Stimulated activated naive CD4-positive, alpha-beta T cell (primary cell): ENCODE results near the gene CFI.
A peak's percentile ranks its signal among the peaks of the same experiment; 100 is the strongest.

ENCODE experiments used
- DNase-seq, 6 experiments: peaks; one replicate each; lab custom pipeline; 2025; lab: John Stamatoyannopoulos, UW

The CFI gene

GRCh38 chr4:109801895-109802319 is at the start of gene CFI:
TSS of gene CFI (minus strand) at chr4:109801999. CDS start at chr4:109801971, 28 bp downstream.
- no peak for DNase-seq

GRCh38 chr4:109850601-109851000 is 48.8 kb upstream of the CFI start:
- DNase-seq: no peak

GRCh38 chr4:109848501-109848900 is 46.7 kb upstream of the CFI start:
- DNase-seq: no peak

GRCh38 chr4:109847896-109848442 is 46.2 kb upstream of the CFI start, which contains the start of gene LRIT3:
TSS of gene LRIT3 (plus strand) at chr4:109848107. CDS start at chr4:109848202, 95 bp downstream.
- no peak for DNase-seq

GRCh38 chr4:109846395-109847098 is 44.7 kb upstream of the CFI start:
- no peak for DNase-seq

- no peak for DNase-seq
Observed at GRCh38 chr4:109836985-109837384, 35.2 kb upstream of the CFI start.

GRCh38 chr4:109833756-109834155 is 32.0 kb upstream of the CFI start:
- no peak for DNase-seq

DNA sequence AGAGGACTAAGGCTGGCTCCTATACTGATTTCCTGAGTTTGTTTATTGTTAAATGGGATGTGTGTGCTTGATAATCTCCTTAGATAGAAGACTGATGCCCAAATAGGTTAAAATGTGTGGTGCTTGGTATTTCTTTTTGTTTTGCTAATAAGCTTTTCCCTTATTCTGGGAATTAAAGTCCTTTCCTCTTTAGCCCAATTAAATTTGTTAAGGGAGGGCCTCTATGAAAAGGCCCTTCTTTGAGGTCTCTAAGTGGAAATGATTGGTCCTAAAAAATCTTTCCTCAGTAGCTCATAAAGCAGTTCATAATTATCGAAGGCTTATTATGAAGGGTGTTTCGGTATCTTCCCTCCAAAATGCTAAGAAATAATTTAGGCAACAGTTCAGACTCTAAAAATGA is 25.9 kb upstream of the CFI start, which contains the start of gene RRH:
Gene RRH, plus strand, starts transcription at position 301 of the 400 bp plus-strand sequence. Its CDS starts 56 bp downstream, at position 357.
- no peak for DNase-seq

GRCh38 chr4:109826719-109827118 is 24.9 kb upstream of the CFI start:
- DNase-seq: peak in 2 of 6 experiments; percentile 17 to 33

DNA sequence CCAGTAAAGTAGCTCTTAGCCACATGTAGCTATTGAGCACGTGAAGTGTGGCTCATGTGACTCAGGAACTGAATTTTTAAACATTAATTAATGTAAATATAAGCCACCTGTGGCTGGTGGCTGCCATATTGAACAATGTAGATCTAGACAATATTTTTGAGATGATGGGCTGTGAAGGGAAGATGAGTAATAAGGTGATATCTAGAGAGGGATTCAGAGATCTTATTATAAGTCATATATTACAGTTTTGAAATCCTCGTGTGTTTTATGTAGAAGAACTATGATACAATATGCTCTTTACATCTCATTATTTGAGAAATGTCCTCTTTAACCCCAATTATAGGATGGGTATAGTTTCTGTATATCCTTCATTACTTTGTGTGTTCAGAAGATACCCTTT is 19.4 kb upstream of the CFI start:
- DNase-seq: no peak

DNA sequence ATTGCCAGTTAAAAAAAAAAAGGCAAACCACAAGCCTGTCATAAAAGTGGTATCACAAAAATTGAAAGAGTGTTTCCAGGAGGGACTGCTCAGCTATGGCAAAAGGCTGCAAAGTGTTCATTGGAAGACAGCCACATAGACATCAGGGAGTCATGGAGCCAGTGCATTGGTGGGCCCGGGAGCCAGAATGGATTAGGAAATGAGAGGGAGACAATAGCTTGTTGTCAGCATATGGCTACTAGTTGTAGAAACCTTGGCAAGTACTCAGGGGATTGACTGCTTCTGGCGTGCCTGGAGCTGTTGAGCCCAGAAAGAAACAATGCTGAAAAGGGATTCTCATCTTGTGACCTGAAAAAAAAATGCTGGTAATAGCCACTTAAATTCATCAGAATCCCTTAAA is 18.8 kb upstream of the CFI start:
- DNase-seq: no peak

DNA sequence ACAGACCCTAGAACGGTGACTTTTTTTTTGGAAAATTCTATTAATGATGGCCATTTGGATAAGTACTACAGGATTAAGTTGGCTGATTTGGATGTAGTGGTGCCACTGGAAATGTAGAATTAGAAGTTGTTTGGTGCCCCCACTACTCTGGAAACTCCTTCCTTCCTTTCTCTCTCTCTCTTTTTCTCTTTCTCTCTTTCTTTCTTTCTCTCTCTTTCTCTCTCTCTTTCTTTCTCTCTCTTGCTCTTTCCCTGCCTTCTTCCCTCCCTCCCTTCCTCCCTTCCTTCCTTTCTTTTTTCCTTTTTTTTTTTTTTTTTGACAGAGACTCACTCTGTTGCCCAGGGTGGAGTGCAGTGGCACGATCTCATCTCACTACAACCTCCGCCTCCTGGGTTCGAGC is 16.5 kb upstream of the CFI start:
- DNase-seq: no peak

DNA sequence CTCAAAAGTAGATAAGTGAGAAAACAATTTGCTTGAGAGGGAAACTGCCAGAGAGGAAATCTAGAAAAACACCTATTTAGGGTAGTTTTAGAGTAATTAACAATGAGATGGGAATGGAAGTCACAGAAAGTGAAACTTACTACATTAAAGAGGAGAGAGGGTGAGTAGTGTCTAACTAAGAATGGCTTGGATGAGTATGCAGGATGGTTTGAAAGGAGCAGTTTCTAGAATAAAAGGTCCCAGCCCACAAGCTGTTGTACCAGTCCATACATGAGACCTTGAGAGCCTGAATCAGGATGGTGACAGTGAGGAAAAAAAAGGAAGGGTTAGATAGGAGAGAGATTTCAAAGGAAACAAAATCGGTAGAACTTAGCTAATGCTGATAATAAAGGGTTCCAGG is 15.1 kb upstream of the CFI start:
- DNase-seq: no peak

- peak; percentile 10 to 59 (median 30) for DNase-seq
Observed at GRCh38 chr4:109816082-109816442, 14.3 kb upstream of the CFI start.

GRCh38 chr4:109815151-109816081 is 13.6 kb upstream of the CFI start, which contains the start of gene GAR1:
TSS of gene GAR1 (plus strand) at chr4:109815762. CDS start at chr4:109816165, 403 bp downstream.
- DNase-seq: peak; percentile 75 to 86 (median 82)

- DNase-seq: no peak
Observed at GRCh38 chr4:109811707-109812106, 9.9 kb upstream of the CFI start.

DNA sequence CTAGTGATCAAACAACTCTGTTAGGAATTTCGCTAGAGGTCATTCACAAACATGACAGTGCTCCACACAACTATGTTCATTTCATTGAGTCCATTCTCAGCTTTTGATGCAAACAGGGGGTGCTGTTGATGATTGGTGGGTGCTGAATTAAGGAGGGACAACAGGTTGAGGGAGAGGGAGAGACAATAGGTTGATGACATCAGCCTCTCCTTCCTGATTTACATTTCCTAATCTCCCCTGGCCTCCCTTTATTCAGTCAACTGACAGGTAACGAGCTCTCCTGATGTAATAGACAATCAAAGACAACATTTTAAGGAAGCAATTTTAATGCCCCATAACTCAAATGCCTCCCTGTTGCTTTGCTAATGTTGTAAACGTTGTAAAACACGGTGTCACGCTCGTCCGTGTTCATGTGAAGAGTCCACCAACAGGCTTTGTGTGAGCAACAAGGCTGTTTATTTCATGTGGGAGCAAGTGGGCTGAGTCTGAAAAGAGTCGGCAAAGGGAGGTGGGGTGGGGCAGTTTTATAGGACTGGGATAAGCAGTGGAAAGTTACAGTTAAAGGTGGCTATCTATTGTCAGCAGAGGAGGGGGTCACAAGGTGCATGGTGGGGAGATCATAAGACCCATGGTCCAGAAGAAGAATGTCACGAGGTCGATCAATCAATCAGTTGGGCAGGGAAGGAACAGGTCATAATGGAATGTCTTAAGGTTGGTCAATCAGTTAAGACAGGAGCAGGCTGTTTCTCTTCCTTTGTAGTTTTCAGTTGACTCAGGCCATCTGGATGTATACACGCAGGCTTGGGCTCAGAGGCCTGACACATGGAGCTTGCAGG is 9.0 kb upstream of the CFI start:
- DNase-seq: no peak

GRCh38 chr4:109809655-109810054 is 7.9 kb upstream of the CFI start:
- DNase-seq: no peak

- peak in 2 of 6 experiments; percentile 1 for DNase-seq
Observed at GRCh38 chr4:109803924-109804571, 2.2 kb upstream of the CFI start.

GRCh38 chr4:109801099-109801789 is 555 bp downstream of the CFI start:
- no peak for DNase-seq
